Dermis microvascular lymphatic vessel endothelial cell (primary cell): ENCODE data around the gene IFT57. TPM values are rescaled to one million over a fixed set of nuclear protein-coding genes. Genes with fewer than 3 reads are reported as not detected.
"Not testable (repeated sequence)": the region's sequence is repeated elsewhere in the genome, so short reads cannot be mapped to it uniquely, and the experiment has no call there.

ENCODE experiments used
- DNase-seq, 2 donors: peaks; one replicate each; pipeline versions ENCODE4 v3.0.0 to v3.0.0-alpha.2; 2010; ENCODE audit warnings: low read depth in 2 of 2
- total RNA-seq: library from RNA; depleted of rRNA; stranded (reverse); fragments of >200 nt; gene quantifications from 2 replicates; pipeline ENCODE4 v1.2.1, GENCODE V29; 2014

IFT57 gene, protein sequence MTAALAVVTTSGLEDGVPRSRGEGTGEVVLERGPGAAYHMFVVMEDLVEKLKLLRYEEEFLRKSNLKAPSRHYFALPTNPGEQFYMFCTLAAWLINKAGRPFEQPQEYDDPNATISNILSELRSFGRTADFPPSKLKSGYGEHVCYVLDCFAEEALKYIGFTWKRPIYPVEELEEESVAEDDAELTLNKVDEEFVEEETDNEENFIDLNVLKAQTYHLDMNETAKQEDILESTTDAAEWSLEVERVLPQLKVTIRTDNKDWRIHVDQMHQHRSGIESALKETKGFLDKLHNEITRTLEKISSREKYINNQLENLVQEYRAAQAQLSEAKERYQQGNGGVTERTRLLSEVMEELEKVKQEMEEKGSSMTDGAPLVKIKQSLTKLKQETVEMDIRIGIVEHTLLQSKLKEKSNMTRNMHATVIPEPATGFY
- 25.9 and 28.4 TPM in 2 replicates for total RNA-seq

DNA sequence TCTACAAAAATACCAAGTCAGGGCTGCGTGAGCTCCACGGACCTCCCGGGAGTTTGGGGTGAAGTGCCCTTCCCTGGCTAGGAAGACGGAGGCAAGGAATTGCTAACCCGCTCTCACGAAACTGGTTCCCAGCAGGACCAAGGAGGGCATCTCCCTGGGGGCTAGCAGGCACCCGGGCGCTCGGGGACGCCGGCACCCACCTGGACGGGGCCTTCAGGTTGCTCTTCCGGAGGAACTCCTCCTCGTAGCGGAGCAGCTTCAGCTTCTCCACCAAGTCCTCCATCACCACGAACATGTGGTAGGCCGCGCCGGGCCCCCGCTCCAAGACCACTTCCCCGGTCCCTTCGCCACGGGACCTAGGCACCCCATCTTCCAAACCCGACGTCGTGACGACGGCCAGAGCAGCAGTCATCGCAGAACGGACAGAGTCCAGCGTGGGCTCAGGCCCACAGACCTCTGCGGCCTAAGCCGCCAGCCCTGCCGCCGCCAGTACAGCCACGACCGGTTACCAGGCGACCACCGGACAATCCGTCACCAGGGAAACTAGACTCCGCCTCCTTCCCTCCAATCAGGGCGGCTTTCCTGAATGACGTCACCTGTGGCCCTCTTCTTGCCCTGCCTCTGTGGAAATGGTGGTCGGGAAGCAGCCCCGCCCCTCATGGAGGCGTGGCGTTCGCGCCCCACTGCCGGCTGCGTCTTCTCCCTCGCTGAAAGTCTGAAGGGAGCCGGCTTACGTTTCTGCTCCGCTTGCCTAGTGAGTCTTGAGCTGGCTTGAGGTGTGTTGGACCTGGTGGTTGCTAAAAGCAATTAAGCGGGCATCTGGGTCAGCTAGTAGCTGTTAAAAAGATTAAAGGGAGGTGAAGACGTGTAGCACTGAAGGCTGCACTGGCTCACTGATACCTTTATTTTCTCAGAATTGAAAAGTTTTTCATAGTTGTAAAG lies at the start of gene IFT57:
IFT57 (minus strand) TSS at position 514 of the 942 bp plus-strand sequence; CDS start at position 412, 102 bp downstream.
- DNase-seq, result peak; percentile 96 to 99

DNA sequence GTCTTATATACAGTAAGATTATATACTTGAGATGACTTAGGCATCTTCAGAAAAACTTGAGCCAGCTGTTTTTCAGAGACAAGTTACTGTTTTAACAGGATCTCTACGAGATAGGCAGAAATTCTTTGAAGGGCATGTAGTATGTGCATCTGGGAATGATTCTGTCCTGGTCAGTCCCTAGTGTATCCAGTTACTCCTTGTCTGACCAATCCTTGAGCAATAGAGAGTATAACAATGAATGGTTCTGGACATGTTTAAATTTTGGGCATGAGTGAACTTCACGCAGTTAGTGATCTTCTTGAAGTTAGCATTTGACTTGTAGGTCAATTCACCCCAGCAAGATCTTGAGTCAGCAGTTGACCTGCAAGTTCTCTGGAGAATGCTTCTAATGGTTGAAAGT lies 49.4 kb upstream of the IFT57 start:
- DNase-seq, result no peak

DNA sequence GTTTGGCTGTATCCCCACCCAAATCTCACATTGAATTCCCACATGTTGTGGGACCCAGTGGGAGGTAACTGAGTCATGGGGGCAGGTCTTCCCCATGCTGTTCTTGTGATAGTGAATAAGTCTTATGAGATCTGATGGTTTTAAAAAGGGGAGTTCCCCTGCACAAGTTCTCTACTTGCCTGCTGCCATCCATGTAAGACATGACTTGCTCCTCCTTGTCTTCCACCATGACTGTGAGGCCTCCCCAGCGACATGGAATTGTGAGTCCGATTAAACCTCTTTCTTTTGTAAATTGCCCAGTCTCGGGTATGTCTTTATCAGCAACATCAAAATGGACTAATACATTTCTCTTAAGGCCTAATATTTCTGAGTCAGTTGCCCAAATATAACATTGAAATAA lies 46.0 kb upstream of the IFT57 start:
- not testable (repeated sequence) for DNase-seq

DNA sequence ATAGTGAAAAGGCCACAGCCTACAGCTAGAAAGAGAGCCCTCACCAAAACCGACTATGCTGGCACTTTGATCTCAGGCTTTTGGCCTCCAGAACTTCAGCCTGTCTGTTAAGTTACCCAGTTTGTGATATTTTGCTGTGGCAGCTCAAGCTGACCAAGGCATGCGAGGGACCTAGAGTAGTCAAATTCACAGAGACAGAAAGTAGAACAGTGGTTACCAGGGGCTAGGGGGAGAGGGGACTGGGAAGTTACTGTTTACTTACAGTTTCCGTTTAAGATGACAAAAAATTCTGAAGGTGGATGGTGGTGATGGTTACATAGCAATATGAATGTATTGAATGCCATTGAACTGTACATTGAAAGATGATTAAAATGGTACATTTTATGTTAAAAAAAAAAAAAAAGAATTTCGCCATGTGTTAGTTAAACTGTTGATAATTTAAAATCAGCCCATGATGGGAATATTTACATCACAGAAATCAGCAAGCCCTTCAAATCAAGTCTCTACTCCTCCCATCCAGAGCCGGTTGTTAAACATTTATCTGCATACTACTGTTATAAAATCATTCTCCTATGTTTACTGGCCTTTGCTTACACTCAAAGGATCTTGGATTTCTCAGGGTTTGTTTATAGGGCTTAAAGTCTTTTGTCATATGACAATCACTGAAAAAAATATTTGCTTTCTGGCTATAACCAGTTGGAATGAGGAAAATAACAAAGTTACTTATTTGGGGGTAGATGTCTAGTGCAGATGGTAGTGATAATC lies 42.5 kb upstream of the IFT57 start:
- not testable (repeated sequence) for DNase-seq

DNA sequence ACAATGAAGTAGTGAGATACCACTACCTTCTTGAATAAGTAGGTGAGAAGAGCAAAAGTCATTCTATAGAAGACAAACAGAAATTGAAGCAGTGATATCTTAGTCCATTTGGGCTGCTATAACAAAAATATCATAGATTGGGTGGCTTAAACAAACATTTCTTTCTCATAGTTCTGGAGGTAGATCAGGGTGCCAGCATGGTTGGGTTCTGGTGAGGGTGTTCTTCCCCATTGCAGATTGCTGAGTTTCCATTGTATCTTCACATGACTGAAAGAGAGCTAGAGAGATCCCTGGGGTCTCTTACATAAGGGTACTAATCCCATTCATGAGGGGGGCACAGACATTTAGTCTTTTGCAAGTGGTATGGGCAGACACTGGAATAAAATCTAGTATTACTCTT lies 32.9 kb upstream of the IFT57 start:
- no peak for DNase-seq

DNA sequence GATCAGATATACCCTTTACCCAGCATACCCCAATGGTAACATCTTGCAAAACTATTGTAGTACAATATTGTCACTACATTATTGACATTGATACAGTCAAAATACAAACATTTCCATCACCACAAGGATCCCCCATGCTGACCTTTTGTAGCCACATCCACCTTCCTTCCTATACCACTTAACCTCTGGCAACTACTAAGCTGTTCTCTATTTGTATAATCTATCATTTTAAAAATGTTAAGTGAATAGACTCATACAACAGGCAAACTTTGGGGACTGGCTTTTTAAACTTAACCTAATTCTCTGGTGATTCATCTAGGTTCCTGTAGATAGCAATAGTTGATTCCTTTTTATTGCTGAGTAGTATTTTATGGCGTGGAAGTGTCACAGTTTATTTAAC lies 29.6 kb upstream of the IFT57 start:
- no peak for DNase-seq

DNA sequence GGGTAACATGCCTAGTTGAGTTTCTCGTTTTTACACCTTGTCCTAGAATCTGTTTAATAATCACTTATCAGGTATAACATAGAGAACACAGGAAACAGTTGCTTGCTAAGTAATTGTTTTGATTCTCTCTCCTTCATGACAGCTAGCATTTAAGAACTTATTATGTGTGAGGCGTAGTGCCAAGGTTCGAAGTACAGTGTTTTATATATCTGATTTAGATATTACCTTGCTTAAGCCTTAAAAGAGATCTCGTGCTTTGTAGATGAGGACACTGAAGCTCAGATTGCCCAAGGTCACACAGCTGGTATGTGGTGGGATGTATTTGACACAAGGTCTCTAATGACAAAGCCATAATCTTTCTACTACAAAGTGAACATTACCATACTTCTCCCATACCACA lies 29.0 kb upstream of the IFT57 start:
- no peak for DNase-seq

DNA sequence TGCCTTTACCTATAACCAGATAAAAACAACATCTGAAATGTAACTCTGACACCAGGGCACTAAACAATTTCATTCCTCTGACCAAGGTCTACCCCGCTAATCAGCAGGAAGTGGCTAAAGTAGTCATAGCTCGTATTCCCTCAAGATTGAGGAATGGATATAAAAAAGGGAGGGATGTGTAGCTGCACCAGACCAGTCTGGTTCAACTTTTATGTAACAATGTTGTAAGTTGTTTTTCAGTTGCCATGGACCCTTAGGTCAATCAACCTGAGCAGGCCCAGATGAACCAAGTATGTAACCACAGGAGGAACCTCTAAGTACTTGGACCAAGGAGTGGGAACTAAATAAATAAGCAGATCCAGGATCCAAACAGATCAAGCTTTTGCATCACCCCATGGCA lies 28.4 kb upstream of the IFT57 start:
- DNase-seq, result no peak

DNA sequence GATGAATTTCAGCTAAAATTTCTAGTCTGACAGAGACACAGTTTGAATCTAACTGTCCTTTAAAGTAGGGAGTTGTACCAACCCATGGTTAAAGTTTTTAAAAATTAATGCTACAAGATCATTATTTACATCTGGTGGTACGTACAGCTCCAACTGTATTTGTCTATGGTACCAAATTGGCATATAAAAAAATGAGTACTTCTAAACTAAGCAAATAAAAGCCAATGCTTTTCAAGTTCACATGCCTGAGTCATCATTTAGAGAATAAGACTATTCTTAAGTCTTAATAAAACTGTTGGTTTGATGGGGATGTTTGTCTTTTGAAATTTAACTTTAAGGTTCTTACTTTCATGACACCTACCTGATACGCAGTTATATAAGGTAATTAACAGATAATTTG lies 21.0 kb upstream of the IFT57 start:
- no peak for DNase-seq

DNA sequence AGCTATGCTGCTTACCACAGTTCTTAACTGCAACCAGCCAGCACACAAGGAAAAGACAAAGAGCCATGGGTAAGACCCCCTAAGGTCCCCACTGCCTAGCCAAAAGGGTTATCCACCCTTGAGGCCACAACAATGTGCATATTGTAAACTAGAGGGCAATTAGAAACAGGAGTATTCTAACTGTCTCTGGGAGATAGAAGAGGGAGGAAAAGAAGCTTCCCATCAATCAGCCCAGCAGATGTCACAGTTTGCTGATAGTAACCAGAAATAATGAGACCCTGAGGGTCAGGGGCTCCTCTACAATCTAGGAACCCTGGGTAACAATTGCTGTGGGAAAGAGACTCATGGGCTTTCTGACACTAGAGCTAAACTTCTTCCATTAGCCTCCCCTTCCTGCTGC lies 20.6 kb upstream of the IFT57 start:
- DNase-seq, result no peak

DNA sequence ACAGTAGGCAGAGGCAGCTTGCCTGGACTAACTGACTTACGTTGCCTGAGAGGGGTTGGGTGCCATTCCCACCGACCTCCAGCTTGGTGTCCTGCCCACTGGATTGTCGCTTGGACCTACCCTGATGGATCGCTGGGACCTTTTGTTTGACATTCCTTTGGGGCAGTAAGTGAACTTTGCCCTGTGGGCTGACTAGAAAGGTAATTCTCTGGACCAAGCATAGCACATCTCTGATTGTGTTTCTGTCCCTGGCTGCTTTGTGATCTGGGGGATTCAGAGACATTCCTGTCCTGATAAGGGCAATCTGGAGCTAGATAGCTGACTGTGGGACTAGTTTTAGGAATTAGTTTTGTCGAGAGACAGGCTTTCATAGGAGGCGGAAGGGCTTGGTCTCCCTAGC lies 19.5 kb upstream of the IFT57 start:
- DNase-seq, result no peak

DNA sequence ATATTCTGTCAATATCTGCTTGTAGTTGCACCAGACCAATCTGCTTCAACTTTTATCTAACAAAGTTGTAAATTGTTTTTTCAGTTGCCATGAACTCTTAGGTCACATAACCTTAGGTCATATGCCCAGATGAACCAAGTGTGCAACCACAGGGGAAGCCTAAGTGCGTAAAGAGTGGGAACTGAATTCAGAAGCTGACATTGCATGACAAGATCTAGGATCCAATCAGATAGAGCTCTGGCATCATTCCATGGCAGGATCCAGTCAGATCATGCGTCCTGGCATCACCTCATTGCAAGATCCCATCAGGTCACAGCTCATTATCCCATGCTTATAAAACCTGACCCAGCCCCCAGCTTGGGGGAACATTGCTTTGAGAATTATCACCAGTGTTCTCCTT lies 18.9 kb upstream of the IFT57 start:
- no peak for DNase-seq

DNA sequence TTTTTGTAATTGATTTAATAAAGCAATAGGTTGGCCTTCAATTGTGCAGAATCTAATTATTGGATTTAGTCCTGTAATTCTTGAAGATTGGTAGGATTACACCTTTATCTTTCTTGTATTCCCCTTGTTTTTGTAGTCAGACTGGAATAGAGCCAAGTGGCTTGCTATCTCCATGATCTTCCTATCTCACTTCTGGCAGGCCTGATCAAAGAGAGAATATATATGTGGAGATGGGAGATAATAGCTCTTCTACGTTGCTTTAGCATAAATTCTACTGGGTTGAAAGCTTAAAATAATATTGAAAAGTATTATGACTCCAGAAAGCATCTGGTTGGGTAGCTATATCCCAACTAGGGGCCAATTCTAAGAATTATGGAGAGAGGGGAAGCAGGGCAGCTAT lies 16.9 kb upstream of the IFT57 start:
- no peak for DNase-seq

DNA sequence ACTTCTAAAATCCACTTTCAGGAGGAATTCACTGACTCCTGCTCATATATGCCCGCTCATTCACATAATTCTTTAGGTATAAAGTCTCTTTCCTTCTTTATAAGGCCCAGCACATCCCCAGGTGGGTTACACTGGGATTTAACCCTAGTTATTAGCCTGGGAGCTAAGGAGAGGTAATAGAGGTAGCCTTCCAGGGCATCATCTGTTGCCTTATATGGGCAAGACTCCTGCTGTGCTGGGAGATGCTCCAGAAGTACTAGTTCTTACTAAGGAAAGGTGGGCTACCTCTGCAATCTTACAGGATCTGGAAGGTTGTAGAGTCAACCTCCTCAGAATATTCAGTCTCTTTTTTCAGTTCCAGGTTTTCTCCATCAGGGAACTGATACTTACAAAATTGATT lies 13.1 kb upstream of the IFT57 start:
- no peak for DNase-seq

DNA sequence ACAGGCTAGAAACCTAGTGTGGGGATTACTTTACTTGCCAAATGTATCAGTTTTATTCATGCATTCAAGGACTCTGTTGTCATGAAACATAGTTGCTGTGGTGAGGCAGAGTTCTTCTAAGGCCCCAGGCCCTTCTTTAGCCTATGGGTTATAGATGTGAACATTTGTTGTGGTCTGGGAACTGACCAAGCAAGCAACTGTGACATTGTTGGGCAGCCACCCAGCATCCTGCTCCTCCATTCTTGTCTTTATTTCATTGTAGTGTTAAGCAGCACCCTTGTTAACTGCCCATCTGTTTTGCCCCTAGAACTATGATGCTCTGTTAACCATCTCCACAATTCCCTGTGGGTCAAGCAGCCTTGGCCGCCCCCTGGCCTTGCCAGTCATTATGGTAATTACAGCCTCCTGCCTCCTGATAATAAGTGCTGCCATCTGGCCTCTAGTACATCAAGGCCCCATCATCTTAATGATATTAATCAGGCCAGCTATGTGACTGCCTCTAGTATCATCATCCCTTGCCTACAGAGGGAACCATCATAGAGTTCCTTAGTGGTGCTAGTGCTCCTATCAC lies 12.2 kb upstream of the IFT57 start:
- no peak for DNase-seq

DNA sequence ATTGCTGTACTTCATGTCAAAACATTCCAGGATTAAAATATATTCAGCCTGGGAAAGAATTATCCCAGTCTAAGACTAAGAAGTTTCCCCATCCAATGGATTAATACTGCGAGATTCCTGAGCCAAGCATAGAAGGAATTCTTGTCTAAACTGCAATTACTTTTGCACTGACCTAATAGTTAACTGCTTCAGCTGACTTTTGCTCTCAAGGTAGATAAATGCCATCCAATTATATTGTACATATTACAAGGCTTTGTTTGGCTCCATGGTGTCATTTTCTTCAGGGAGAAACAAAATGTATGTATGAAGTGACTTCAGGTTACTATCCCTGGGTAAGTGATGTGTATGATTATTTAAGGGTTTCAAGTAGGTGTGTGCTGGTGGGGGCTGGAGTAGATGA lies 6.1 kb upstream of the IFT57 start:
- DNase-seq, result no peak

DNA sequence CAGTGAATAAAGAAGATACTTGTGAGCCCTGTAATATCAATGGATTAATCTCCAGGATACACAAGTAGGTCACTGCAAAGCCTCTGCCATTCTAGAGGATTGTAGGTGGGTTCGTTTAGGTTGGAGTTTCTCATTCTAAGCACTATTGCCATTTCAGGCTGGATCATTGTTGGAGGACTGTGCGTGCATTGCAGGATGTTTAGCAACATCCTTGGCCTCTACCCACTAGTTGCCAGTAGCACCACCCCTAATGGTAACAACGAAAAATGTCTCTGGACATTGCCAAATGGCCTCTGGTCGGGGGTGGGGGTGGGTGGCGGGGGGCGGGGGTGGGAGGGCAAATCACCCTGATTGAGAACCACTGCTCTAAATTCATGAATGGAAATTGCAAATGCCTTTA lies 4.9 kb upstream of the IFT57 start:
- no peak for DNase-seq

DNA sequence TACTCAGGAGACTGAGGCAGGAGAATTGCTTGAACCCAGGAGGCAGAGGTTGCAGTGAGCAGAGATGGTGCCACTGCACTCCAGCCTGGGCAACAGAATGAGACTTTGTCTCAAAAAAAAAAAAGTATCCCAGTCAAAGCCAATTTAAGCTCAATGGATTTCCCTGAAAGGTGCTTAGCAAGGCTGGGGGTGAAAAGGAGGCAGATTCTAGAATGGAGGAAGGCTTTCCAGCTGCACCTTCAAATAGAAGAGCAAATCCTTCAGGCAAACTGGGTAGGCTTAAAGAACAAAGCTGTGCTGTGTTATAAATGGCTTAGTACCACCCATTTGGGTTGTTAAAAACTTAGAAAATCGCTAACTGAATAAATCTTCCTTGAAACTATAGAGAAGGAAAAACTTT lies 3.0 kb upstream of the IFT57 start:
- no peak for DNase-seq

DNA sequence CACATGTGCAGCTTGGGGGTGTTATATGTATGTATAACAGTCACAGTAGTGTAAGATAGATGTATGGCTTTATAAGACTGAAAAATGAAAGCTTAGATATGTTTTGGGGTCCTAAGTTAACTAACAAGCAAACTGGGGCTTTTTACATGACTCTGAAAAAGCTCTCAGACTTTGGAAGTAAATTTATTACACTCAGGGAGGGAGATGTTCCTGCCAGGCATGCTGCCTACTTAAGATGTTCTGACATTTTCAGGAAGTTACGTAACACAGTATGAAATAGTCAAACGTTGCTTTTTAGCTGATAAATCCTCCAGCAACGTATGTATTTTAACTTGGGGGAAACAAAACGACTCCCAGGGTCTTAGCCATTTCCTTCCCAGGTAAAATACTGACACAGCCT lies 1.7 kb upstream of the IFT57 start:
- no peak for DNase-seq

DNA sequence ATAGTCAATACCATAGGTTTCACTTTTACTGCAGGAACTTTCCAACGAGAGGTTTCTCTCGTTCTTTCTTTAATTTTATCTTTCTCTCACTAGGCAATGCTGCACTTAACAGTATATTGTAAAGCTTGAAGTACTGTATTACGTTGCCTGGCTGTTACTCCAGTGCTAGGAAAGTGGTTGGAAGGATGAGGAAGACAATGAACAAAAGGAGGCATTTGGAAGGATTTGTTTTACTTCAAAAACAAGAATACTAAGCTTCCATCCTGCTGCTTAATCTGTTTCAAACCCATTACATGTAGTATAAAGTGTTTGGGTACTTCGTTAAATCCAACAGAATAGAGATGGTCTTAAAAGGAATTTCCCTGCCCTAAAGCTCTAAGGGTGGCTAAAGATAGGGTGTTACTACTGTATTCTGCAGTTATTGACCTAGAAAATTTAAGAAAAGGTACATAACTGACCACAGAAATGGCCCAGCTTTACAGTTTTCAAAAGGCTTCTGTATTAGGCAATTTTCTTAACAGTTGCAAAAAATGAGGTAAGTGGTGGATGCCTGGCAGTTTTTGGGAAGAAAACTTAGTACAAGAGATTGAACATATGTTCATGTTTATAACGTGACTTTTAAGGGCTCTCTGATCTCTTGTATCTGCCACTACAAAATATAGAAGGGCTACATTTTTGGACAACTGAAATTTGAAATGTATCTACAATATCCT lies 785 bp upstream of the IFT57 start:
- DNase-seq, result peak in 1 of 2 donors; percentile 7

DNA sequence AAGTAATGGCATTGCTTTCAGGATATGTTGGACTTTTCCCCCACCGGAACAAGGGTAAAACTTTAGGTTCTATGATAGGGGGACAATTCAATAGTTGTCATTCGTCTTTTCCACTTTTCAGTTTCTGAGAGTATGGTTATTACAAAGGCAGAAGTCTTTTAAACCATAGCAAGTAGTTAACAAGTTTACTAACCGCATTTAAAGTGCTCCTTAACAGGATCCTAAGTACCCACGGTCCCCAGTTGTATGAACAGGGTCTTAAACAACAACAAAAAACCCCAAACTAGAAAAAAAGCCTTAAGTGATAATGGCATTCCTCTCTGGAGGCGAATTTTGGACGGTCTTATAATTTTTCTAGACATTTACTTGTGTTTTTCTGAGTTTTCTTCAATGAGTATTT lies 831 bp downstream of the IFT57 start:
- DNase-seq, result no peak
